ENCODE measurements around the gene CAND2. TPM values are rescaled to one million over a fixed set of nuclear protein-coding genes. Genes with fewer than 3 reads are reported as not detected.

CAND2 gene
- total and polyA plus RNA-seq, 9 of the 15 experiments (the other 6 are each of a cell fraction or from before 2014, with no cell fraction given): 0.91 to 14.9 (median 4.3) TPM

DNA sequence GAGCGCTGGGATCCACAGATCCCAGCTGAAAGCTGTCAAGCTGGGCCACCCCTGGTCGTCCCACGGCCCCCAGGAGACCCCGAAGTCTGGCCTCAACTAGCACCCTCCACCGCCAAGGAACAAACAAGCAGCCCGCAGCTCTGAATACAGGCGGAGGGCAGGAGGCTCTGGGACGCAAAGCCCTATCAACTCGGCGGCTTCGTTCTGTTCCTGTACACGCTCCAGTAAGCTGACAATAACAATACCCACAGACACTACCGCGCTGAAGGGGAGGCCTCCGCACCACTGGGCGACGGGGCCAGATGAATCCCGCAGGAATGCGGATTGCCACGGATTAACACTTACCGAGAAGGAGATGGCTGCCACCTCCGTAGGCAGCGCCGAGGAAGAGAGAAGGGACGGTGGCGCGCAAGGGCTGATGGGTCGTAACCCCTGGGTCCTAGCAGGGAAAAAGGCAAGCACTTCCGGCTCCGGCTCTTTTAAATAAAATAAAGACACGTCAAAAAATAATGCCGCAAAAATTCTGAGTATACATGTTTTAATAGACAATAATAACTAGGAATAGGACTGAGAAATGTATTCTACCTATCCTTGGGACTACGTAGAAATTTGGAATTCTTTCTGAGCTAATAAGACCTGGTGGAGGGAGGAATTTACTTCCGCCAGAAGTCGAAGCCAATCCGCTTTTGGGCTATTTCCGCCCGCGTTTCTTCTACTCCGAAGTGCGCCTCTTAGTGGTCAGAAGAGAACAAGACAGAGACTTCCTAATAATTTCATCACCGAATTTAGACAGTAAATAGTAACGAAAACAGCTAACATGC lies 44.9 kb downstream of the CAND2 start, which contains the start of gene RPL32 (continued):
- TF ChIP-seq PHTF2 (CRISPR knock-in tag; IDR thresholded peaks at IDR 0.05) (peak; percentile 47; the same call in 1 of the 2 replicates), SMAD4 (CRISPR knock-in tag; conservative IDR thresholded peaks at IDR 0.05) (0 out of 2 replicates have a peak, but pooled peaks have one; percentile 16), ZNF253 (CRISPR knock-in tag; conservative IDR thresholded peaks at IDR 0.05) (no peak), U2AF2 (optimal IDR thresholded peaks at IDR 0.05; ENCODE audit: low read depth, low read length) (no peak), TOE1 (IDR thresholded peaks at IDR 0.05; ENCODE audit: borderline replicate concordance) (peak; percentile 97), TOE1 (CRISPR knock-in tag; IDR thresholded peaks at IDR 0.05; ENCODE audit: borderline replicate concordance, low read depth) (no peak), ZNF398 (CRISPR knock-in tag; IDR thresholded peaks at IDR 0.05) (no peak), CHD1 (IDR thresholded peaks at IDR 0.05; ENCODE audit: low read length) (no peak), PRPF4 (IDR thresholded peaks at IDR 0.05; ENCODE audit: insufficient read depth, low read depth, low read length, poor library complexity, severe bottlenecking) (peak; percentile 73), NFYB (IDR thresholded peaks at IDR 0.05; ENCODE audit: extremely low read depth, insufficient read length) (no peak), ILF3 (IDR thresholded peaks at IDR 0.05; ENCODE audit: borderline replicate concordance) (peak; percentile 83; the same call in 1 of the 2 replicates), ZNF121 (CRISPR knock-in tag; conservative IDR thresholded peaks at IDR 0.05) (no peak), TSC22D4 (tag; IDR thresholded peaks at IDR 0.05) (no peak), FOXO4 (CRISPR knock-in tag; IDR thresholded peaks at IDR 0.05) (no peak)
- TF ChIP-seq, protein P1, sequence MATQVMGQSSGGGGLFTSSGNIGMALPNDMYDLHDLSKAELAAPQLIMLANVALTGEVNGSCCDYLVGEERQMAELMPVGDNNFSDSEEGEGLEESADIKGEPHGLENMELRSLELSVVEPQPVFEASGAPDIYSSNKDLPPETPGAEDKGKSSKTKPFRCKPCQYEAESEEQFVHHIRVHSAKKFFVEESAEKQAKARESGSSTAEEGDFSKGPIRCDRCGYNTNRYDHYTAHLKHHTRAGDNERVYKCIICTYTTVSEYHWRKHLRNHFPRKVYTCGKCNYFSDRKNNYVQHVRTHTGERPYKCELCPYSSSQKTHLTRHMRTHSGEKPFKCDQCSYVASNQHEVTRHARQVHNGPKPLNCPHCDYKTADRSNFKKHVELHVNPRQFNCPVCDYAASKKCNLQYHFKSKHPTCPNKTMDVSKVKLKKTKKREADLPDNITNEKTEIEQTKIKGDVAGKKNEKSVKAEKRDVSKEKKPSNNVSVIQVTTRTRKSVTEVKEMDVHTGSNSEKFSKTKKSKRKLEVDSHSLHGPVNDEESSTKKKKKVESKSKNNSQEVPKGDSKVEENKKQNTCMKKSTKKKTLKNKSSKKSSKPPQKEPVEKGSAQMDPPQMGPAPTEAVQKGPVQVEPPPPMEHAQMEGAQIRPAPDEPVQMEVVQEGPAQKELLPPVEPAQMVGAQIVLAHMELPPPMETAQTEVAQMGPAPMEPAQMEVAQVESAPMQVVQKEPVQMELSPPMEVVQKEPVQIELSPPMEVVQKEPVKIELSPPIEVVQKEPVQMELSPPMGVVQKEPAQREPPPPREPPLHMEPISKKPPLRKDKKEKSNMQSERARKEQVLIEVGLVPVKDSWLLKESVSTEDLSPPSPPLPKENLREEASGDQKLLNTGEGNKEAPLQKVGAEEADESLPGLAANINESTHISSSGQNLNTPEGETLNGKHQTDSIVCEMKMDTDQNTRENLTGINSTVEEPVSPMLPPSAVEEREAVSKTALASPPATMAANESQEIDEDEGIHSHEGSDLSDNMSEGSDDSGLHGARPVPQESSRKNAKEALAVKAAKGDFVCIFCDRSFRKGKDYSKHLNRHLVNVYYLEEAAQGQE (IDR thresholded peaks at IDR 0.05; ENCODE audit: borderline replicate concordance): no peak
- TF ChIP-seq, protein P1 (CRISPR knock-in tag; IDR thresholded peaks at IDR 0.05; ENCODE audit: low read depth): no peak

Data from K562 (cell line).